NCI-H82 treated with DMSO at 0.1 percent for 48 hours (cell line): Measurements from ENCODE around the gene IL36G.

ENCODE experiments used
- DNase-seq: peaks from one replicate; lab custom pipeline; 2025; ENCODE audit not compliant: unreplicated experiment; lab: John Stamatoyannopoulos, UW

Gene IL36G

GRCh38 chr2:113015655-113016054 lies 37.8 kb downstream of the IL36G start:
- DNase-seq, result no peak

DNA sequence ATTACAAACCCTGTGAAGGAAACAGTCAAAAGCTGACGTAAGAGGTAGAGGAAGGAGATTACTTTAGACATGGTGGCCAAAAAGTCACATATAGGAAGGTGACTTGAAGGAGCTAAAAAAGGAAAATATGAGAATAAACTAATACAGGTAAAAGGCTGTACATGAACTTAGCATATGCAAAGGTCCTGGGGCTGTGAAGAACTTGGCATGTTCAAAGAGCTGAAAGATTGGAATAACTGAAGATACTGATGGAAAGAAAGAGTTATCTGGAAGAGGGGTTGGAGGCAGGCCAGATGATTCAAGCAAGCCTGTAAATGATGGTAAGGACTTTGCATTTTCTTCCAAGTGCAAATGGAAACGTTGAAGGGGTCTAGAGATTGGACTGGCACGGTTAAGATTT lies 40.7 kb downstream of the IL36G start:
- DNase-seq, result no peak

GRCh38 chr2:113021312-113021711 lies 43.5 kb downstream of the IL36G start:
- DNase-seq, result no peak

GRCh38 chr2:113024764-113025163 lies 47.0 kb downstream of the IL36G start:
- no peak for DNase-seq

GRCh38 chr2:113025737-113026136 lies 47.9 kb downstream of the IL36G start:
- DNase-seq, result no peak

DNA sequence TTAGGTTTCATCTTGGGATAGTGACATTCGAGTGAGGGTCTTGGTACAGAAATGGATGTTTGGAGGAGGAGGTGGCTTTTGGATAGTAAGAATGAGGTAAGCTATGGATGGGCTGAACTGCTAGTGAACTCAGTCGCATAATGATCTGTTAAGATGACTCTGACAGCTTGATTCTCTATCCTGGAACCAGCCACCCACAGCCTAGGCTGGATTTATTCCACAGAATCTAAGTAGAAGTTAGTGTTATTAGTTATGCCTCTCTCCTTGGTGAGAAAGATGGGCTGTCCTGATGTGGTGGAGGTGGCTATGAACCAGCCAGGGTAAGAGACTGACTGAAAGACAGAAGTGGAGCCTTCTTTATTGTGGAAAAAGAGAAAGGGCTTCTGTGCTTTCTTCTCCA lies 49.9 kb downstream of the IL36G start:
- no peak for DNase-seq

DNA sequence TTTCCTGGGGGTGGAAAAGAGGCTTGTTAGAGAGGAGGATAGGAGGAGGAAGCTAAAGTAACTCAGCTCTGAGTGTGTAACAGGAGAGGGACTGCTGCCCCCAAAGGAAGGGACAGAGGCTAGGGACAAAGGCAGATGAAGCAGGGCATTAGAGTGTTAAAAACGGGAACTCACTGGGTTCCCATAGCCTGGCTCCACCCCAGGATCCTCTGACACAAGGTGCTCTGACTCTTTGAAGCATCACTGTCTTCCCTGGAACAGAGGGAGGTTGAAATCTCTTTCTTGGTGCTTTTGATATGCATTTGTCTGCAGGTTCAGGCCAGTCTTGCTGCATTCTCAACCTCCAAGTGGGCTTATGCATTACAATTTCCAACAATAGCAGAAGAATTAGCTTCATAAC lies 50.3 kb downstream of the IL36G start:
- DNase-seq, result no peak

DNA sequence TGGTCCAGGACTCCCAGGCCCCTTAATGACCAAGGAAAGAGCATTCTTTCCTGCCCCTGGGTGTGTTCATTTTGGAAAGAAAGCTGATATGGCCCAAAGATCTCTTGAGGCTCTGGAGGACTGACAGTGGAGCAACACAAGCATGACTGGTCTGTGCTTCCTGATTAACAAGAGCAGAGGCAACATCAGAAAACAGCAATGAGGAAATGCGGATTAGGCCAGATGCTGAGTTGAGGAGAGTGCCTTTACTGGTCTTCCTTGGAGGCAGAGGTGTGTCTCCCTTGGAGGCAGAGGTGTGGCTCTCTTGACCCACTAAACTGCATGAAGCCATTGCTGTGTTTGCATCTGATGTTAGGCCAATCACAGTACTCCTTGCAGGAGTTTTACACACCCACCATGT lies 54.9 kb downstream of the IL36G start:
- DNase-seq, result no peak

GRCh38 chr2:113034016-113034415 lies 56.2 kb downstream of the IL36G start:
- DNase-seq, result no peak
